Tibial artery (tissue), 4 donors: ENCODE measurements around the gene TMEM208.

Experiments used
- DNase-seq, 2 donors: peaks; one replicate each; pipeline ENCODE4 v3.0.0-alpha.2; 2019
- H3K27ac ChIP-seq, 2 donors: fragments of 200-600 bp; sonication (generic) in 1 of 2; 1 replicate in 1 of 2; 2 replicates in 1 of 2; pipeline ENCODE4 v1.5.1; 2018 to 2019; ENCODE audit warnings: mild to moderate bottlenecking in 1 of 2
- H3K27me3 ChIP-seq, 2 donors: fragments of 200-600 bp; sonication (generic) in 1 of 2; one replicate each; pipeline versions ENCODE4 v1.5.1 to v1.6.0; 2016 to 2019
- H3K36me3 ChIP-seq, 3 donors: fragments of 200-600 bp; sonication (generic) in 2 of 3; one replicate each; pipeline ENCODE4 v1.5.1; 2016 to 2019; ENCODE audit warnings: mild to moderate bottlenecking in 2 of 3
- H3K4me1 ChIP-seq, 4 donors: fragments of 200-600 bp; sonication (generic) in 2 of 4; 1 replicate in 3 of 4; 2 replicates in 1 of 4; pipeline ENCODE4 v1.5.1; 2016 to 2019
- H3K4me3 ChIP-seq, 2 donors: fragments of 200-600 bp; sonication (generic) in 1 of 2; 1 replicate in 1 of 2; 2 replicates in 1 of 2; pipeline ENCODE4 v1.5.1; 2018 to 2019; ENCODE audit warnings: mild to moderate bottlenecking in 2 of 2
- H3K9me3 ChIP-seq, 3 donors: fragments of 200-600 bp; sonication (generic) in 1 of 3; one replicate each; pipeline ENCODE4 v1.5.1; 2016 to 2019
- intact Hi-C: fragments of 100-400 bp; cut with DNase I; formaldehyde crosslinking; loops from one replicate; pipeline ENCODE4 v1.15.0; 2023; ENCODE audit warnings: low total_unique reads
- TF ChIP-seq, protein P1 (sequence below), 2 experiments: fragments of 200-600 bp in 1 of 2; fragments of 450-650 bp in 1 of 2; IDR thresholded peaks; one replicate each; pipeline ENCODE4 v1.5.1; 2017 to 2019; ENCODE audit warnings: antibody characterized with exemption in 2 of 2, mild to moderate bottlenecking in 1 of 2, moderate library complexity in 1 of 2

The TMEM208 gene

DNA sequence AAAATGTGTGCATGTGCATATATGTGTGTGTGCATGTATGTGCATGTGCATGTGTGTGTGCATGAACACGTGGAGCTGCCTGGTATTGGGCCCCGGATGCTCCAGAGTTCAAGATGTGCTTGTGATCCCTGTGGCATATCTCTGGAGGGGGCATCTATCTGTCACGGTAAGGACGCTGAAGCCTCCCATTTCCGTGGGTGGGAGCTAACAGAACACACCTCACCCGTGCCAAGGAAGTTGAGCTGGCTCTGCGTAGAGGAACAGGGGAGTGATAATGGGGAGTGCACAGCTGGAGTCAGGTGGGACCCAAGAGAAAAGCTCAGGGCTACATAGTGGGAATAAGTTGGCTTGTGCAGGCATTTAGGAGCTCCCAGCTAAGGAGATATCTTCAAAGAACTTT, 15.3 kb upstream of the TMEM208 start:
- intact Hi-C loops, result no loop called here
- no peak for DNase-seq
- no peak overlapping the region for H3K27ac ChIP-seq
- TF ChIP-seq, protein P1, sequence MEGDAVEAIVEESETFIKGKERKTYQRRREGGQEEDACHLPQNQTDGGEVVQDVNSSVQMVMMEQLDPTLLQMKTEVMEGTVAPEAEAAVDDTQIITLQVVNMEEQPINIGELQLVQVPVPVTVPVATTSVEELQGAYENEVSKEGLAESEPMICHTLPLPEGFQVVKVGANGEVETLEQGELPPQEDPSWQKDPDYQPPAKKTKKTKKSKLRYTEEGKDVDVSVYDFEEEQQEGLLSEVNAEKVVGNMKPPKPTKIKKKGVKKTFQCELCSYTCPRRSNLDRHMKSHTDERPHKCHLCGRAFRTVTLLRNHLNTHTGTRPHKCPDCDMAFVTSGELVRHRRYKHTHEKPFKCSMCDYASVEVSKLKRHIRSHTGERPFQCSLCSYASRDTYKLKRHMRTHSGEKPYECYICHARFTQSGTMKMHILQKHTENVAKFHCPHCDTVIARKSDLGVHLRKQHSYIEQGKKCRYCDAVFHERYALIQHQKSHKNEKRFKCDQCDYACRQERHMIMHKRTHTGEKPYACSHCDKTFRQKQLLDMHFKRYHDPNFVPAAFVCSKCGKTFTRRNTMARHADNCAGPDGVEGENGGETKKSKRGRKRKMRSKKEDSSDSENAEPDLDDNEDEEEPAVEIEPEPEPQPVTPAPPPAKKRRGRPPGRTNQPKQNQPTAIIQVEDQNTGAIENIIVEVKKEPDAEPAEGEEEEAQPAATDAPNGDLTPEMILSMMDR (IDR thresholded peaks at IDR 0.05), result no peak
- H3K27me3 ChIP-seq, result no peaks in the 10 kb centered on the region
- no peaks in the 10 kb centered on the region for H3K9me3 ChIP-seq
- no peaks in the 10 kb centered on the region for H3K4me1 ChIP-seq
- no peak overlapping the region for H3K4me3 ChIP-seq
- H3K36me3 ChIP-seq, result peaks cover 0 to 52% (median 0%) of the 10 kb centered on the region in 3 donors

DNA sequence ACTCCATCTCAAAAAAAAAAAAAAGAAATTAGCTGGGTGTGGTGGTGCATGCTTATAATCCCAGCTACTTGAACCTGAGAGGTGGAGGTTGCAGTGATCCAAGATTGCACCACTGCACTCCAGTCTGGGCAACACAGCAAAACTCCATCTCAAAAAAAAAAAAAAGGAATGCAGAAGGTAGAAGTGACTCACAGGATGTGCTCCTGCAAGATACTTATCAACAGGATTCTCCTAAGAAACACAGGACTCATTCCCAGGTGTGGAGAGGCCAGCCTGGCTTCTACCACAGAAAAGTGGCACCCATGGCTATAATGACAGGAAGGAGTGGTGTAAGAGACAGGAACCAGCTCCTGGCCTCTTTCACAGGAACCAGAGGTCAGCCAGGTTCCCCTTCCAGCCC, 14.2 kb upstream of the TMEM208 start:
- H3K27ac ChIP-seq, result no peak overlapping the region
- no peaks in the 10 kb centered on the region for H3K4me1 ChIP-seq
- DNase-seq, result no peak

DNA sequence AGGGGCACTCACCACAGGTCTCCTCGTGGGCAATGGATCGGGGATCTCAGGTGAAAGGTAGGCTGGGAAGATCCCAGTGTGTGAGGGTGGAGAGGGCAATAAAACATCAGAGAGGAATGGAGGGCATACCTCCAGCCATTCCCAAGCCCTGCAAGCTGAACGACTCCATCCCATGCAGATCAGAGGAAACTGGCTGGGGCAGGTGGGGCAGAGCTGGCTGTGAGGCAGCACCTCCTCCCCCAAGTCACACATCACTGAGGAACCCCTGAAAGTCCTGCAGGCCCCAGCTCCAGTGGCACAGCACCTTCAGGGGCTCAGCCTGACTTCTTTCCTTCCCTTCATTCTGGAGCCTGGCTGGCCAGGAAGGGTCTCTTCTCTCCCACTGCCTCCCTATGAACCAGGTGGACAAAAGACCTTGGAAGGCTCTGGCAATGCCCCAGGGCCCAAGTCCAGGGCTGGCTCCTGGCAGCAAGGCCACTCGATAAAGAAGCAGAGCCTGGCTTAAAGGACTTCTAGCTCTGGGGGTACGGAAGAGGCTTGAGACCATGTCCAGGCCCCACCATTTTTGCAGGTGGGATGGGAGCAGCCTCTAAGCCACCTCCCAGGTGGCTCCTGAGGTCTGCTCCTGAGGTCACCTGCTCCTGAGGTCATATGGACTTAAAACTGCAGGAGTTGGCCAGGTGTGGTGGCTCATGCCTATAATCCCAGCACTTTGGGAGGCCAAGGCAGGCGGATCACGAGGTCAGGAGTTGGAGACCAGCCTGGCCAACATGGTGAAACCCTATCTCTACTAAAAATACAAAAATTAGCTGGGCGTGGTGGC, 13.5 kb upstream of the TMEM208 start:
- DNase-seq, result no peak
- Histone ChIP-seq H3K36me3 (peaks cover 0 to 52% (median 0%) of the 10 kb centered on the region in 3 donors), H3K4me1 (no peaks in the 10 kb centered on the region), H3K27ac (no peak overlapping the region), H3K9me3 (no peaks in the 10 kb centered on the region), H3K27me3 (no peaks in the 10 kb centered on the region), H3K4me3 (no peak overlapping the region)
- intact Hi-C loops, result no loop called here
- TF ChIP-seq, protein P1 (IDR thresholded peaks at IDR 0.05), result no peak

More for the DNA sequence above, 14.2 kb upstream of the TMEM208 start:
- Histone ChIP-seq H3K9me3 (no peaks in the 10 kb centered on the region), H3K4me3 (no peak overlapping the region), H3K27me3 (no peaks in the 10 kb centered on the region), H3K36me3 (peaks cover 0 to 54% (median 0%) of the 10 kb centered on the region in 3 donors)
- TF ChIP-seq, protein P1 (IDR thresholded peaks at IDR 0.05), result no peak
- intact Hi-C loops, result no loop called here

DNA sequence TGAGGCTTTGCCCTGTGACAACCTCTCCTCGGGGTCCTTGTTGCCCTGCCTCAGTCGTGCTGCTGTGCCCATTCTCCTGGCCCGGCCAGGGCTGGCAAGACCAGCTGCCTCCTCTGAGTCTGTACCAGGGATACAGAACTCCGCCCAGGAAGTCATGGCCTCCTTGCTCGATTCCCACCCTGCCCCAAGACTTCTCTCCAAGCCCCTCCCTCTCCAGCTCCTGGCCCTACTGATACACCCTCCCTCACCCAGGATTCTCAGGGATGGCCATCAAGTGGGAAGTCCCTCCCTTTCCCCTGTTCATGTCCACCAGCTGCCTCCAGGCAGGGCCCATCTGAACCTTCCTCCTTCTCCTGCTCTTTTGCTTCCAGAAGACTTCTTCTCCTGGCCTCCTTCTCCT, 11.2 kb upstream of the TMEM208 start:
- TF ChIP-seq, protein P1 (IDR thresholded peaks at IDR 0.05), result no peak
- peaks cover 0 to 45% (median 0%) of the 10 kb centered on the region in 3 donors for H3K36me3 ChIP-seq

DNA sequence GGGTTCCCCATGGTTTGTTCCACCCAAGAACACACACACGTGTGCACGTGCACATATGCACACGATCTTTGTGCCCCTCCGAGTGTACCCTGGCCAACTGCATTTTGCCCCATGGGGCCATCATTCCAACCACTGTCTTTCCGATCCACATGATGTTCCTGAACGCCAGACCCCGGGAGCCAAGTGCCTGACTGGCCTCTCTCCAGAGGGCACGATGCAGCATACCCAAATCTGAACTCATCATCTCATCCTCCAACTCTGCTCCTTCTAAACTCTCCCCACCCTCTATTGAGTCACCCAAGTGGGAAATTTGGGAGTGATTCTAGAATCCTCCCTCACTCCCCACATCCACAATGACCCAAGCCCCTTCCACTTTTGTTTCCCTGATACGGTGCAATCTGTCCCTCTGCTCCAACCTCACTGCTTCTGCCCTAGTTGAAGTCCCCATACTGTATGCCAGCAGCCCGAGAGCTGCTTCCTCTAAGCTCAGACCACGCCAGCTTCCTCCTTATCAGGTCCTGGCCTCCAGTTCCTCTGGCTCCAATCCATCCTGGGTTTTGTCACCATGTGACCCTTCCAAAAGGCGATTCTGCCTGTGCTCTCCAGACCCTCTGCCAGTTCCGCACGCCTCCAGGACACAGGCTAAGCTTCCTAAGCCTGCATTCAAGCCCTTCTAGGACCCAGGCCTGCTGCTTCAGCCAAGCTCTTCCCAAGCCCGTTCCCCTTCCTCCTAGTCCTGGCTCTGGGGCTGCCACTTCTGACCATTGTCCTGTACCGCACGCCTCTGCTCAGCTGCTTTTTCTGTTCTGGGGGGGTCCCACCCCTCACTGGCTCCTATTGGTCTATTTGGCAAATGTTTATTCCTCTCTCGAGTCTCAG, 10.1 kb upstream of the TMEM208 start:
- TF ChIP-seq, protein P1 (IDR thresholded peaks at IDR 0.05), result no peak
- Histone ChIP-seq H3K36me3 (peaks cover 0 to 34% (median 0%) of the 10 kb centered on the region in 3 donors), H3K4me1 (no peaks in the 10 kb centered on the region), H3K9me3 (no peaks in the 10 kb centered on the region), H3K27me3 (no peaks in the 10 kb centered on the region), H3K27ac (no peak overlapping the region), H3K4me3 (no peak overlapping the region)
- intact Hi-C loops, result no loop called here
- peak; percentile 72 to 74 for DNase-seq

More for the DNA sequence above, 11.2 kb upstream of the TMEM208 start:
- Histone ChIP-seq H3K9me3 (no peaks in the 10 kb centered on the region), H3K27me3 (no peaks in the 10 kb centered on the region), H3K4me3 (no peak overlapping the region), H3K4me1 (no peaks in the 10 kb centered on the region), H3K27ac (no peak overlapping the region)
- DNase-seq, result no peak
- intact Hi-C loops, result no loop called here
